ENCODE measurements around the gene DSPP. TPM values are rescaled to one million over a fixed set of nuclear protein-coding genes. Genes with fewer than 3 reads are reported as not detected.

Gene DSPP
- total and polyA plus RNA-seq, 2 of the 4 experiments (the other 2 are of a cell fraction), result not detected

GRCh38 chr4:87662871-87663270 lies 54.5 kb downstream of the DSPP start:
- Histone ChIP-seq H2BK15ac (ENCODE audit: low read depth, low read length) (no peak overlapping the region), H2BK20ac (ENCODE audit: low read depth, low read length) (no peak overlapping the region), H4K91ac (ENCODE audit: insufficient read depth, low read depth, low read length) (no peak overlapping the region), H3K4me2 (ENCODE audit: low read depth, low read length) (no peak overlapping the region), H3K4ac (ENCODE audit: low read depth, low read length) (no peak overlapping the region), H4K8ac (ENCODE audit: low read depth in 2 of 2, low read length in 2 of 2) (no peak overlapping the region), H3K27ac (ENCODE audit: insufficient read depth, low read length) (no peak overlapping the region), H2BK5ac (ENCODE audit: low read depth, low read length, poor library complexity, severe bottlenecking) (no peak overlapping the region), H3K79me1 (ENCODE audit: low read depth in 1 of 2, low read length in 2 of 2) (no peaks in the 10 kb centered on the region), H3K9ac (ENCODE audit: low read depth, low read length) (no peak overlapping the region), H3K9me1 (ENCODE audit: insufficient read depth, low read length) (no peaks in the 10 kb centered on the region), H3K56ac (ENCODE audit: extremely low read depth, insufficient read depth, low read length) (no peak overlapping the region), H4K20me1 (ENCODE audit: insufficient read depth, low read length) (no peaks in the 10 kb centered on the region), H2AFZ (replicated peaks; ENCODE audit: low read length, poor library complexity) (no peak overlapping the region), H3K36me3 (ENCODE audit: control insufficient read depth, insufficient read depth, low read length) (no peaks in the 10 kb centered on the region), H3K23ac (ENCODE audit: low read depth, low read length) (no peak overlapping the region), H3K9me3 (ENCODE audit: control insufficient read depth, insufficient read depth, low read length) (no peaks in the 10 kb centered on the region), H3K18ac (ENCODE audit: low read depth, low read length) (no peak overlapping the region), H3K14ac (replicated peaks; ENCODE audit: low read depth, low read length) (no peak overlapping the region), H3K4me3 (ENCODE audit: insufficient read depth, low read depth, low read length) (no peak overlapping the region), H4K5ac (ENCODE audit: low read depth, low read length) (no peak overlapping the region), H2BK120ac (ENCODE audit: low read depth, low read length) (no peak overlapping the region), H3K27me3 (ENCODE audit: control insufficient read depth, insufficient read depth, low read length) (no peaks in the 10 kb centered on the region), H3K4me1 (ENCODE audit: control insufficient read depth, insufficient read depth, low read length) (no peaks in the 10 kb centered on the region), H2AK5ac (ENCODE audit: low read depth, low read length) (no peak overlapping the region), H2AK9ac (replicated peaks; ENCODE audit: low read depth, low read length, poor library complexity) (no peak overlapping the region)
- dilution Hi-C loops (cut with HindIII; ENCODE audit: low sequenced_read_pairs, unreplicated experiment) (no loop called here), intact Hi-C loops (cut with micrococcal nuclease) (no loop called here), in situ Hi-C loops (cut with MboI; ENCODE audit: low sequenced_read_pairs) (no loop called here)
- CTCF ChIA-PET, result no interaction called here
- DNase-seq (no peak), ATAC-seq (ENCODE audit: low read depth) (no peak)
- no CpG with 5 or more reads among the region's 9 CpGs for WGBS, 2 experiments (ENCODE audit: extremely low coverage in 2 of 2, insufficient read length in 1 of 2)
- BruUV-seq (replicated peaks), result no TSS peak
- POLR2A ChIA-PET (ENCODE audit: unreplicated experiment), result no interaction called here
- TF ChIP-seq RFX5 (IDR thresholded peaks at IDR 0.05; ENCODE audit: low read depth, low read length) (no peak), FOS (IDR thresholded peaks at IDR 0.05; ENCODE audit: low read depth, low read length) (no peak), RCOR1 (IDR thresholded peaks at IDR 0.05; ENCODE audit: insufficient replicate concordance, low read length) (no peak), MXI1 (IDR thresholded peaks at IDR 0.05; ENCODE audit: borderline replicate concordance, low read depth, low read length) (no peak), POLR2A (IDR thresholded peaks at IDR 0.05; ENCODE audit: low read depth, low read length) (no peak), RAD21 (IDR thresholded peaks at IDR 0.05; ENCODE audit: low read length) (no peak), CHD1 (IDR thresholded peaks at IDR 0.05; ENCODE audit: low read depth, low read length) (no peak), MAZ (IDR thresholded peaks at IDR 0.05; ENCODE audit: borderline replicate concordance, low read depth, low read length) (no peak), USF2 (IDR thresholded peaks at IDR 0.05; ENCODE audit: low read depth, low read length) (no peak), NFE2L2 (IDR thresholded peaks at IDR 0.05; ENCODE audit: low read depth, low read length) (no peak), SMC3 (IDR thresholded peaks at IDR 0.05; ENCODE audit: low read depth, low read length) (no peak), MAFK (IDR thresholded peaks at IDR 0.05; ENCODE audit: low read depth, low read length) (no peak), BHLHE40 (IDR thresholded peaks at IDR 0.05; ENCODE audit: low read depth, low read length) (no peak), CEBPB (IDR thresholded peaks at IDR 0.05; ENCODE audit: low read depth, low read length) (no peak), CTCF (conservative IDR thresholded peaks at IDR 0.05; ENCODE audit: low read depth, low read length) (no peak)
- TF ChIP-seq, protein P1, sequence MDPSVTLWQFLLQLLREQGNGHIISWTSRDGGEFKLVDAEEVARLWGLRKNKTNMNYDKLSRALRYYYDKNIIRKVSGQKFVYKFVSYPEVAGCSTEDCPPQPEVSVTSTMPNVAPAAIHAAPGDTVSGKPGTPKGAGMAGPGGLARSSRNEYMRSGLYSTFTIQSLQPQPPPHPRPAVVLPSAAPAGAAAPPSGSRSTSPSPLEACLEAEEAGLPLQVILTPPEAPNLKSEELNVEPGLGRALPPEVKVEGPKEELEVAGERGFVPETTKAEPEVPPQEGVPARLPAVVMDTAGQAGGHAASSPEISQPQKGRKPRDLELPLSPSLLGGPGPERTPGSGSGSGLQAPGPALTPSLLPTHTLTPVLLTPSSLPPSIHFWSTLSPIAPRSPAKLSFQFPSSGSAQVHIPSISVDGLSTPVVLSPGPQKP (IDR thresholded peaks at IDR 0.05; ENCODE audit: borderline replicate concordance, low read depth, low read length), result no peak
